Activated CD8-positive, alpha-beta memory T cell treated with anti-CD3 and anti-CD28 coated beads for 1 hour (primary cell): ENCODE measurements around the gene CNTNAP5.

Experiments used
- DNase-seq, 2 donors: peaks; one replicate each; pipeline ENCODE4 v3.0.0-alpha.2; 2020; ENCODE audit warnings: low read depth in 1 of 2; ENCODE audit errors: extremely low read depth in 1 of 2

CNTNAP5 gene

GRCh38 chr2:124875627-124876244 is 850.6 kb downstream of the CNTNAP5 start:
- no peak for DNase-seq

- no peak for DNase-seq
These were observed 852.1 kb downstream of the CNTNAP5 start for GRCh38 chr2:124877141-124877577.

DNA sequence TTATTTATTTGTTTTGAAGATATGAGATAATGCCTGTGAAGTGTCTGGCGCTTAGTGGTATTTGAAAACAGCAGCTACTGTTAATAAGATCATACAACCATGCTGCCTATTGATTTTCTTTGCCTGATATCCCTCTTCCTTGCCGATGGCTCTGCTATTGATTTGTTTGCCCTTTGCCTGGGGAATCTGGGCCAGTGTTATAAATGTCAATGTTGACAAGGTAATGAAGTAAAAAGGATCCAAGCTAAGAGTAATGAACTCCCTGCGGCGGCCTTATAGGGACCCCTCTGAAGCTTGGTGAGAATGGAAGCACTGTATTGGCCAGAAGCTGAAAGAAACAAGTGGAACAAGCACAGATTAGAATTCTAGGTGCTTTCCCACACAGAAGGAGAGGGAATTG is 854.6 kb downstream of the CNTNAP5 start:
- DNase-seq, result no peak

DNA sequence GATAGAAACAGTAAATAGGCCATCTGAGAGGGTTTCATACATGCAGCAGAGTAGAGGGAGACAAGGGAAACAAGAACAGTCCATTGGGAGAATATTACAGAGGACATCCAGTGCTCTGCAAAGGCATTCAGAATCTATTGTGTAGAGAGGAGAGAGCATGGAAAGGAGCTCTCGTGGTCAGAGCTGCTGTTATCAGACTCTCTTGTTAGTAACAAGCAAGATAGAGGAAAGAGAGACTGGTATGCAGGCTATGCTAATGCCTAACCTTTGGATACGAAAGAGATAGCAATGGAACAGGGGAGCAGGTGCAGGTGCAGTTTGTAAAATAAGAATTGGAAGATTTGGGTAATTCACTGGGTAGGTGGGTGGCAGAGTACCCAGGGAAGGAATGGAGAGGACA is 855.9 kb downstream of the CNTNAP5 start:
- DNase-seq, result no peak

GRCh38 chr2:124882423-124882822 is 857.3 kb downstream of the CNTNAP5 start:
- no peak for DNase-seq

GRCh38 chr2:124883595-124883994 is 858.5 kb downstream of the CNTNAP5 start:
- no peak for DNase-seq

- DNase-seq, result no peak
These were observed 859.2 kb downstream of the CNTNAP5 start for GRCh38 chr2:124884315-124884714.

GRCh38 chr2:124886216-124886615 is 861.1 kb downstream of the CNTNAP5 start:
- DNase-seq, result no peak

DNA sequence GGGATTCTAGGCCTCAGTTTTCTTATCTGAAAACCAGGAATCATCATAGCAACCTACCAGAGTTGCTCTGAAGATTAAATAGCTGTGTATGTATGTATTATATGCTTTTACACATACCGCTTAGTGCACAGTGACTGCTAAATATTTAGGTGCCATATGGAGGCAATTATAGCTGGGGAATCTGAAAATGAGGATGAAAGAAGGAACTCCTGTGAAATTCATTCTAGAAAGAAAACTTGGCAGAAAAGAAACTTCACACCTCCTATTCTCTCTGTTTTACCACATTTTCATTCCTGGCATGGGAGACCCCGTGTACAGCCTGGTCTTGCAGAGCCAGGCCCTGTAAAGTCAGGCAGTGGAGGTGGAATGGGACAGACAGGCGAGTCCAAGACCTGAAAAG is 862.4 kb downstream of the CNTNAP5 start:
- DNase-seq, result no peak

DNA sequence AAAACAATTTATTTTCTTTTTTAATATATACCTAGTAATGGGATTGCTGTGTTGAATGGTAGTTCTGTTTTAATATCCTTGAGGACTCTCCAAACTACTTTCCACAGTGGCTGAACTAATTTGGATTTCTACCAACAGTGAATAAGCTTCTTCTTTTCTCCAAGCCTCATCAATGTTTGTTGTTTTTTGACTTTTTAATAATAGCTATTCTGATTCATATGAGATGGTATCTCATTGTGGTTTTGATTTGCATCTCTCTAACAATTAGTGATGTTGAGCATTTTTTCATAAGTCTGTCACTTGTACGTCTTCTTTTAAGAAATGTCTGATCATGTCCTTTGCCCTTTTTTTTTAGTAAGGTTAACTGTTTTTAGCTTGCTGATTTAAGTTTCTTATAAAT is 863.3 kb downstream of the CNTNAP5 start:
- no peak for DNase-seq

- DNase-seq, result no peak
These were observed 869.1 kb downstream of the CNTNAP5 start for GRCh38 chr2:124894199-124894598.

DNA sequence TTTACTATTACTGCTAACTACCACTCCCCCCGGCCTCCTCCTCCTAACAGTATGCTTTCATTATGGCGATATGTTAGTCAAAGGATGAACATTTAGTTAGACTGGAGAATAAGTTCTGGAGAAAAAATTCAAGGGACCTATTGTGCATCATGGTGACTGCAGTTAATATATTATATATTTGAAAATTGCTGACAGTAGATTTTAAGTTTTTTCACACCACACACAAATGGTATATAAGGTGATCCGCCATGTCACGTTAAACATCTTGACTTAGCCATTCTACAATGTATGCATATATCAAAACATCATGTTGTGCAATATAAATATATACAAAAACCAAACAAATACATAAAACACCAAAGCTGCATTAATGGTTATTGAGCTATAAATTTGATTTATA is 873.7 kb downstream of the CNTNAP5 start:
- DNase-seq, result no peak

- DNase-seq, result no peak
These were observed 883.3 kb downstream of the CNTNAP5 start for GRCh38 chr2:124908411-124908810.

DNA sequence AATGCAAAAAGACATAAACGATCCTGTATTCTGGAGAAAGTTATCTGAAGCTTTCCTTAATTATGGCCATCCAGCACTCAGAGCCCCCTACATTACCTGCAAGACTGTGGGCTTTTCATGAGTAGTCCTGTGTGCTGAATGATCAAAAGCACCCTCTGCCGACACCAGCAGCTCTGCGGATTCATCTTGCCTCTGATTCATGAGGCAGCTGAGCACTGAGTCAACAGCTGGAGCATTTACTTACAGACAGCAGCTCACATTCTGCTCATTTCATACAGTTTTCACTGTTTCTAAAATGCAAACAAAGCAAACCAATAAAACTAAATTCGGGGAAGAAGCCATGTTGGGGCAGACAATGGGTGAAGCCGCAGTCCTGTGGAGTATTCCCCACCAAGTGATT is 886.5 kb downstream of the CNTNAP5 start:
- no peak for DNase-seq

DNA sequence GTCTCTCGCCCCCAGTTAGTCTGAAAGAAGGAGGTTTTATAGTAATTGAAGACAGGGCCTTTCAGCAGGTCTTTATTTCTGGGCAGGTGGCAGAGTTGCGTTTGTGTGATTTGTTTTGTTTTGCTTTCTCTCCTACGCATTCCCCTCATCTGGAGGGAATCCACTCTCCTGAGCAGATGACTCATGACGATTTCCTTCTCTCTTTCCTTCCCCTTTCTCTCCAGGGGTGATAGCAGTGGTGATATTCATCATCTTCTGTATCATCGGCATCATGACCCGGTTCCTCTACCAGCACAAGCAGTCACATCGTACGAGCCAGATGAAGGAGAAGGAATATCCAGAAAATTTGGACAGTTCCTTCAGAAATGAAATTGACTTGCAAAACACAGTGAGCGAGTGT is 888.8 kb downstream of the CNTNAP5 start:
- no peak for DNase-seq

DNA sequence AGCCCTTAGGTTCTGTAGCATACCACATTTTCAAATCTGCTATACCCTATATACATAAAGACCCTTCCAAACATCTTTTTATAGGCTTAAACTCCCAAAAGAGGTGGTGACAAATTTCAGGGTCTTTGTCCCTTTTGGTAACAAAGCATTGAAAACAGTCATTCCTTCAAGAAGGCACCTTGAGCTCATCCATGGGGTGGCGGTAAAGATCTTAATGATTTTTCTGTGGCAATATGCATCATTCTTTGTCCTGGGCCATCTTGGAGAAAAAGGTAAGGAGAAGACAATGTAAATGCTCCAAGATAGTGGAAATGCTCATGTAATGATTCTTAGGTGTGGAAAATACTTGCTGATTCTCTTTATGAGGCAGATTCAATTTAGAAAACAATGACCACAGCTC is 890.5 kb downstream of the CNTNAP5 start:
- no peak for DNase-seq

DNA sequence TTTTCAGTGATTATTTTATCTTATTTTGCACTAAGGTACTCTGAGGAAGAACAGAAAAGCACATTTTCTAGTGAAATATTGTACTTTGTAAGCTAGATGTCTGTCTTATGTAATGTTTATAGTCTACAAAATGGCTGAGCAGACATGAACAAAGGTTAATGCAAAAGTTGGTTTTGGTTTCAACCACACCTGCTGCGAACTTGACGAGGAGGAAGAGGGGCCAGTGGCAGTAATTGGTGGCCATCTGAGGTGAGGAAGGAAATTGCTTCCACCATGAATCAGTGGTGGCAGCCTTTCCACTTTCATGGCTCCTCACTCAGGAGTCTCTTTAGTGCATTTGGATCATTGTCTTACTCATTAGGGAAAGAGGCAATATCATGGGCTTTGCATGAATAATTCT is 894.2 kb downstream of the CNTNAP5 start:
- no peak for DNase-seq

- DNase-seq, result no peak
These were observed 895.4 kb downstream of the CNTNAP5 start for GRCh38 chr2:124920448-124920847.

GRCh38 chr2:124921191-124921590 is 896.1 kb downstream of the CNTNAP5 start:
- no peak for DNase-seq

DNA sequence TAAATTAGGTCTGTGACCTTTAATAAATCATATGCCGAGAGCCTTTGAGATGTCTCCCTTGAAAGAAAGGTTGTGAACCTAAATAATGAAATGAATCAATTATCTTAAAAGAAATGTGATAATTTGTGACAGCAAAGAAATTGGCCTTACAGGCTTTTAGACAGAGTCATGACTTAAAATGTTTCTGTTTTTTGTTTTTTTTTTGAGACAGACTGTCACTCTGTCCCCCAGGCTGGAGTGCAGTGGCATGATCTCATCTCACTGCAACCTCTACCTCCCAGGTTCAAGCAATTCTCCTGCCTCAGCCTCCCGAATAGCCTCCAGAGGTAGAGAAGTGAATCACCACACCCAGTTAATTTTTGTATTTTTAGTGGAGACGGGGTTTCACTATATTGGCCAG is 898.0 kb downstream of the CNTNAP5 start:
- DNase-seq, result no peak

GRCh38 chr2:124933883-124934282 is 908.8 kb downstream of the CNTNAP5 start:
- DNase-seq, result no peak

- no peak for DNase-seq
These were observed 928.8 kb downstream of the CNTNAP5 start for GRCh38 chr2:124953921-124954320.

- no peak for DNase-seq
These were observed 934.5 kb downstream of the CNTNAP5 start for GRCh38 chr2:124959581-124959980.
